CD4-positive, alpha-beta T cell treated with Interleukin-15 for 4 hours (primary cell): ENCODE results near the gene PATL2.
"Not testable (repeated sequence)": the region's sequence is repeated elsewhere in the genome, so short reads cannot be mapped to it uniquely, and the experiment has no call there.

Source experiments
- DNase-seq: peaks from one replicate; pipeline ENCODE4 v3.0.0-alpha.2; 2020; ENCODE audit warnings: low spot score

The PATL2 gene

DNA sequence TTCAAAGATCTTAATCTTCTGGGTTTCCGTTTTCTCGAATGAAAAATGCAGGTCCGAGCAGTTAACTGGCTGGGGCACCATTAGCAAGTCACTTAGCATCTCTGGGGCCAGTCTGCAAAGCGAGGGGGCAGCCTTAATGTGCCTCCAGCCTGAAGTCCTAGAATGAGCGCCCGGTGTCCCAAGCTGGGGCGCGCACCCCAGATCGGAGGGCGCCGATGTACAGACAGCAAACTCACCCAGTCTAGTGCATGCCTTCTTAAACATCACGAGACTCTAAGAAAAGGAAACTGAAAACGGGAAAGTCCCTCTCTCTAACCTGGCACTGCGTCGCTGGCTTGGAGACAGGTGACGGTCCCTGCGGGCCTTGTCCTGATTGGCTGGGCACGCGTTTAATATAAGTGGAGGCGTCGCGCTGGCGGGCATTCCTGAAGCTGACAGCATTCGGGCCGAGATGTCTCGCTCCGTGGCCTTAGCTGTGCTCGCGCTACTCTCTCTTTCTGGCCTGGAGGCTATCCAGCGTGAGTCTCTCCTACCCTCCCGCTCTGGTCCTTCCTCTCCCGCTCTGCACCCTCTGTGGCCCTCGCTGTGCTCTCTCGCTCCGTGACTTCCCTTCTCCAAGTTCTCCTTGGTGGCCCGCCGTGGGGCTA lies at the start of gene PATL2, which contains the start of gene B2M:
Gene PATL2 (minus strand): TSS at position 228 of the 647 bp plus-strand sequence. CDS start 34,833 bp downstream, outside the sequence.
Gene B2M (plus strand): TSS at position 422 of the 647 bp plus-strand sequence. CDS start 30 bp downstream, at position 452.
- peak; percentile 98 for DNase-seq

DNA sequence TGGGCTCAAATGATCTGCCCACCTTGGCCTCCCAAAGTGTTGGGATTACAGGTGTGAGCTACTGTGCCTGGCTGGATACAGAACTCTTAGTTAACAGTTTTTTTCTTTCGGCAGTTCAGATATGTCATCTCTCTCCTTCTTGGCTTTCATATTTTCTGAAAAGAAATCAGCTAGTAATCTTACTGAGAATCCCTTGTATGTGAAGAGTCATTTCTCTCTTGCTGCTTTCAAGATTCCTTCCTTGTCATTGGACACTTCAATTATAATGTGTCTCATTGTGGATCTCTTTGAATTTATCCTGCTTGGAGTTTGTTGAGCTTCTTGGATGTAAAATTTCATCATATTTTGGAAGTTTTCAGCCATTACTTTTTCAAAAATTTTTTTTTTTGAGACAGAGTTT lies 42.2 kb upstream of the PATL2 start:
- DNase-seq: no peak

DNA sequence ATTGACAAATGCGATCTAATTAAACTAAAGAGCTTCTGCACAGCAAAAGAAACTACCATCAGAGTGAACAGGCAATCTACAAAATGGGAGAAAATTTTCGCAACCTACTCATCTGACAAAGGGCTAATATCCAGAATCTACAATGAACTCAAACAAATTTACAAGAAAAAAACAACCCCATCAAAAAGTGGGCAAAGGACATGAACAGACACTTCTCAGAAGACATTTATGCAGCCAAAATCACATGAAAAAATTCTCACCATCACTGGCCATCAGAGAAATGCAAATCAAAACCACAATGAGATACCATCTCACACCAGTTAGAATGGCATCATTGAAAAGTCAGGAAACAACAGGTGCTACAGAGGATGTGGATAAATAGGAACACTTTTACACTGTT lies 32.3 kb upstream of the PATL2 start:
- not testable (repeated sequence) for DNase-seq

DNA sequence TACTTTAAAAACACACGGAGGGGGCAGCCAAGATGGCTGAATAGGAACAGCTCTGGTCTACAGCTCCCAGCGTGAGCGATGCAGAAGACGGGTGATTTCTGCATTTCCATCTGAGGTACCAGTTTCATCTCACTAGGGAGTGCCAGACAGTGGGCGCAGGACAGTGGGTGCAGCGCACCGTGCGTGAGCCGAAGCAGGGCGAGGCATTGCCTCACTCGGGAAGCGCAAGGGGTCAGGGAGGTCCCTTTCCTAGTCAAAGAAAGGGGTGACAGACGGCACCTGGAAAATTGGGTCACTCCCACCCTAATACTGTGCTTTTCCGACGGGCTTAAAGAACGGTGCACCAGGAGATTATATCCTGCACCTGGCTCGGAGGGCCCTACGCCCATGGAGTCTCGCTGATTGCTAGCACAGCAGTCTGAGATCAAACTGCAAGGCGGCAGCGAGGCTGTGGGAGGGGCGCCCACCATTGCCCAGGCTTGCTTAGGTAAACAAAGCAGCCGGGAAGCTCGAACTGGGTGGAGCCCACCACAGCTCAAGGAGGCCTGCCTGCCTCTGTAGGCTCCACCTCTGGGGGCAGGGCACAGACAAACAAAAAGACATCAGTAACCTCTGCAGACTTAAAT lies 28.2 kb upstream of the PATL2 start:
- DNase-seq: not testable (repeated sequence)

DNA sequence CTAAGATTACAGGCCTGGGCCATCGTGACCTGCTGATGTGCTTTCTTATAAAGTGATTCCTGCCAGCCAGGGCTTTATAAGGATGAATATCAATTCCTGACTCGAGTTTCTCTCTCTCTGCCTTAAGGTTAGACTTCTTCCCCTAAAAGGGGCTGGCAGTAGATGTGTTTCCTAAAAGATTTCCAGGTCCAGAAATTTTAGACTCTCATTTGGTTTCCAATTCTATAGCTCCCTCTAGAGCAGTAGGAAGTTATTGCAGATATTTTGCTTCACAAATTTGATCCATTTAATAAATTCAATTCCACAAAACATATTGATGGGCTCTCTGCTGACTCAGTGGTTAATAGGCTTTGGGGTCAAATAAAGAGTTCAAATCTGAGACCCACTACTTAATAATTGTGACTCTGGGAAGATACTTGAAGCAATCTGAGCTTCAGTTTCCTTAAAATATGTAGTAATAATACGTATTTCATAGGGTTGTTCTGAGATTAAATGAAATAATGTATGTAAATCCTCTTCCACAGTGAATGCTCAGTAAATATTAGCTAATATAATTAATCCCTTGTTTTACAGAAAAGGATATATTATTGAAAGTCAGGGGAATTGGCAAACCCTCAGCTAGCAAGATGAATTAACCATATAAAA lies 27.3 kb upstream of the PATL2 start:
- peak; percentile 65 for DNase-seq

DNA sequence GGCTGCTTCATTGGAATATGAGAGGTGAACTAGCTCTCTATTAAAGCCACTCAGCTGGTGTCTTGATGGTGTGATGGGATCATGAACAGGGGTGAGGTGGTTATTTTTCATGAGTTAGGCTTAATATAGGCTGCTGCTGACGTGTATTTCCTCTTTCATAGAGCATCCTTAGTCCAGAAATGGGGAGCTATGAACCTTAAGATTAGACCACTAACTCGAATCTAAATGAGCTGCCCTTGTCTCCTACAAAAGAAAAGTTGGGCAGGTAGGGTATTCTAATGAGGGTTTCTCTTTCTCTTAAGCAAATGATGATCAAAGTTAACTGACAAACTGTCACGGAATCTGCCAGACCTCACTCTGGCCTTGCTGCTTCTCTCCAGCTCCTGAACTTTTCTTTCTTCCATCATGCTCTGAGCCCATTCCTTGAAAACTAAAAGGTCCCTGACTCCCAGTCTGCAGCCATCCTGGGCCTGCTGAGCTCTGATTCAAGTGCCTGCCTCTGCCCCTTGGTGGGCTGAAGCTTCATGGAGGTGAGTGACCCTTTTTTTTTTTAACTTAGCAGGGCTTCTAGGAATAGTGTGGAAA lies 25.1 kb upstream of the PATL2 start, which contains the start of gene TRIM69:
Gene TRIM69 (plus strand): TSS at position 348 of the 585 bp plus-strand sequence. CDS start 177 bp downstream, at position 525.
- no peak for DNase-seq

DNA sequence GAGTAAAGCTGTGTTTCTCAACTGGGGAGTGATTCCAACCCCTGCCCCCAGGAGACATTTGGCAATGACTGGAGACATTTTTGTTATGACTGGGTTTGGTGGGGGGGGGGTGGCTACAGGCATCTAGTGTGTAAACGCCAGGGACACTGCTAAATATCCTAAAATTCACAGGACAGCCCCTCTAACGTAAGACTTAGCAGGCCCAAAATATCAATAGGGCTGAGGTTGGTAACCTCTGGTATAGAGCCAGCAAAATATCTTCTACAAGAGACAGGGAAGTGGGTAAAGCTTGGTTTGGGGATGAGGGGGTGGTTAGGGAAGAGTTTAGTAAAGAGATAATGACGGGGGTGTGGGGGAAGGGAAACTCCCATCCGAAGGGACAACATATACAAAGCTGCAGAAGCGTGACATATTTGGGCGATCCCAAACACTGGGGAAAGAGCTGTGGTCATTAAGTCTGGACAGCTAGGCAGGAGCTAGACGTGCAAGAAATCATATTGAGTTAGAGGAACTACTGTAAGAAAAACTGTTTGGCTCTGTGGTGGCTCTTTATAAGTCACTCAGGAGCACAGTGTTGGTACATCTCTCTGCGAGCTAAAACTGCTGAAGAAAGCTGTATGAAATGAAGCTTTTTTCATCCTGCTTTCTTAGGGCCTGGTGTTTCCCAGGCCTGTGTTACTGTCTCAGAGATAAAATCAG lies 24.5 kb upstream of the PATL2 start:
- no peak for DNase-seq

DNA sequence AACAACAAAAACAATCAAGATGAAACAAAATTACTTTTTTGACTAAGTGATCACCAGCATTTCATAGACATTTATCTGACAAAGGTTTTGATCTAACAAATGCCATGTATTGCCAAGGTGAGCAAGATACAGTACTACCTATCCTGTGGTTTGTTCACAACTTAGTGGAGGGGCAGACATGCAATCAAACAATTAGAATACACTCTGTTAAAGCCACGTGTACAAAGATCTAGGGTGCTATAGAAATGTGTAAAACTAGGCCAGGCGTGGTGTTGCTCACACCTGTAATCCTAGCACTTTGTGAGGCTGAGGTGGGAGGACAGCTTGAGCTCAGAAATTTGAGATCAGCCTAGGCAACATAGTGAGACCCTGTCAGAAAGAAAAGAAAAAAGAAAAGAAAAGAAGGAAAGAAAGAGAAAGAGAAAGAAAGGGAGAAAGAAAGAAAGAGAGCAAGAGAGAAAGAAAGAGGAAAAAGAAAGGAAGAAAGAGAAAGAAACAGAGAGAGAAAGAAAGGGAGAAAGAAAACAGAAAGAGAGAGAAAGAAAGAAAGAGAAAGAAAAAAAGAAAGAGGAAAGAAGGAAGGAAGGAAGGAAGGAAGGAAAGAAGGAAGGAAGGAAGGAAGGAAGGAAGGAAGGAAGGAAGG lies 23.8 kb upstream of the PATL2 start:
- DNase-seq: no peak

DNA sequence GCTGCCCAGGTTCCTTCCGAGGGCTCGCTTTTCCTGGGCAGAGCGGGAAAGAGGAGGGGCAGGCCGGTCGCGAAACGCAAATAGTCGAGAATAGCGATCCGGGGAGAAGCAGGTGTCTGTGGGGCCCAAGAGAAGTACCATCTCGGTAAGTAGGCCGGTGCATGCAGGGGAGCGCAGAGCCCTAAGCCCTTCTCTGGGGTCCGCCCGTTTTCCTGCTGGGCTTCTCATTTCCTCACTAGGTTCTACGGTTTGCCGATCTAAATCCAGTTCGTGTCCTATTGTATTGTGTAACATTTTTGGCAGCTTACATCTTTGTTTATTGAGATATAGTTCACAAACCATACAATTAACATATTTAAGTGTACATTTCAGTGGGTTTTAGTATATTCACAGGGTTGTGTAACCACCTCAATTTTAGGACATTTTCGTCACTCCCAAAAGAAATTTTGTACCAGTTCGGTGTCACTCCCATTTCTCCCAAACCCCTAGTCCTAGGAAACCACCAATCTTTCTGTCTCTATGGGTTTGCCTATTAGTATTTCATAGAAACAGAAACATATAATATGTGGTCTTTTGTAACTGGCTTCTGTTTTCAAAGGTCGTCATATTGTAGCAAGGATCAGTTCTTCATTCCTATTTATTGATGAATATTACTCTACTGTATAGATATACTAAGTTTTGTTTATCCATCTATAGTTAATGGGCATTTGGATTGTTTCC lies 18.4 kb upstream of the PATL2 start:
- DNase-seq: peak; percentile 48

DNA sequence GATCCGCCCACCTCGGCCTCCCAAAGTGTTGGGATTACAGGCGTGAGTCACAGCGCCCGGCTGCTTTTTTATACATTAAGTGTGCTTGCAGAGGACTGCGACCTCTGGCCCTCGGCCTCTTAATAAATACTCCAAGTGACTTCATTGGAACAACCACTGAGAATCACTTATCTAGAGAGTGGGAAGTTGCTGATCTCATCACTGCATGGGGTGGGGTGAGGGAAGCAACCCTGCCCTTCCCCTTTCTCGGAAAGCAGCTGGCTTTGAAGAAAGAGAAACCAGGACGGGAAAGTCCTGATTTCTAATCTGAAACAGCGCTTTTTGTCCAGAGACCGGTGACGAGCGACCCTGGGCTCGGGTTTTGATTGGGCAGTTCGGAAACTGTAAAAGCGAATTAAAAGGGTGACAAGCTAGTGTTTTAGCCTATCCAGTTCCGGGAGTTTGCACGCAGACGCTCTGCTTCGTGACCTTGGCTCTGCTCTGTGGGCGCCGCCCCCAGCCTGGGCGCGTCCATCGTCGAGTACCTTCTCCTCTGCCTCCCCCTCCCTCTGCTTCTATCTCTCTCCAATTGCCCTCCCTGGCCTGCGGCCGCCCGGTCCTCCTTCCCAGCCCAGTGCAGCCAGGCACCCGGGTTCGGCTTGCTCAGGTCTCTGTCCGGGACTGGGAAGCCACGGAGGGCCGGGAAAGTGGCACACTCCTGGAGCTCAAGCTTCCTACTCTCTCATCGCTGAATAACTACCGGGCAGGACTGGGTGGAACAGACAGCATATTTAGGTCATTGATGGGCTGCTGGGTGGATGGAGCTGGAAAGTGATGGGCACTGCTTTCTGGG lies 17.7 kb upstream of the PATL2 start:
- DNase-seq: peak; percentile 99

DNA sequence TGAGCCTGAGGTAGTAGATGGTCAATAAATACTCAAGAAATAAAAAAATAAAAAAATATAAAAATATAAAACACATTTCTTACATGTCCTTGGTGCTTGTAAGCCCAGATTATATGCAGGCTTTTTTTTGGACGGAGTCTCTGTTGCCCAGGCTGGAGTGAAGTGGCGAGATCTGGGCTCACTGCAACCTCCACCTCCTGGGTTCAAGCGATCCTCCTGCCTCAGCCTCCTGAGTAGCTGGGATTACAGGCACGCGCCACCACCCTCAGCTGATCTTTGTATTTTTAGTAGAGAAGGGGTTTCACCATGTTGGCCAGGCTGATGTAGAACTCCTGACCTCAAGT lies 17.1 kb upstream of the PATL2 start:
- not testable (repeated sequence) for DNase-seq

DNA sequence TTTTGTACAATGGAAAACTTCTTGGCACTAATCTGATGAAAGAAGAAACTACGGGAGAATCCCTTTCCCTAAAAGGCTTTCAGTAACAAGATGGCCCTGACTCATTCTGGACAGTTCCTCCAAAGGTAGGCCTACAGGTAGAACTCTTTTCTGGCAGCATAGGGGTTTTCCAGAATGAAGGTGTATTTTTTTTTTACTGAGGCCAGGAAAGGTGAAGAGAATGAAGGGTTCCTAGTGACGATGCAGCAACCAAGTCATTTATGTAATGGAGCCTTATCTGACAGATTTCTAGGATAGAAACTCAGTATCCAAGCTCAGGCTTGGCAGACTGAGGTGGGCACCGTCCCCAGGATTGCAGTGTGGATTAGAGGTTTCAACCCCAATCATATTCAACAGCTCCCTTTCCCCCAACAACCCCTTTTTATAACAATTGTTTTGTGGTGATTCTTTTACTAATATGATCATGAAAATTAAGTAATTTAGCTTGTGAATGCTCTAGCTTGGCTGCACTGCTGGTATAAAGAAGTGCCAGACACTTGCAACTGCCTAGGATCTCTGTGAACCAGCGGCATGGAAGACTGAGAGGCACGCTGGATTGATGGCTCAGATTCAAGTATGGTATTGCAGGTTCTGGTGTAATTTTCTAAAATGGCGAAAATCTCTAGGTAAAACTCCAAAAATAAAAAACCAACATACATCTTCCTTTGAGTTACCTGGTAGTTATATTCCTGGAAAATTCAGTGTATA lies 16.5 kb upstream of the PATL2 start:
- DNase-seq: peak; percentile 43

DNA sequence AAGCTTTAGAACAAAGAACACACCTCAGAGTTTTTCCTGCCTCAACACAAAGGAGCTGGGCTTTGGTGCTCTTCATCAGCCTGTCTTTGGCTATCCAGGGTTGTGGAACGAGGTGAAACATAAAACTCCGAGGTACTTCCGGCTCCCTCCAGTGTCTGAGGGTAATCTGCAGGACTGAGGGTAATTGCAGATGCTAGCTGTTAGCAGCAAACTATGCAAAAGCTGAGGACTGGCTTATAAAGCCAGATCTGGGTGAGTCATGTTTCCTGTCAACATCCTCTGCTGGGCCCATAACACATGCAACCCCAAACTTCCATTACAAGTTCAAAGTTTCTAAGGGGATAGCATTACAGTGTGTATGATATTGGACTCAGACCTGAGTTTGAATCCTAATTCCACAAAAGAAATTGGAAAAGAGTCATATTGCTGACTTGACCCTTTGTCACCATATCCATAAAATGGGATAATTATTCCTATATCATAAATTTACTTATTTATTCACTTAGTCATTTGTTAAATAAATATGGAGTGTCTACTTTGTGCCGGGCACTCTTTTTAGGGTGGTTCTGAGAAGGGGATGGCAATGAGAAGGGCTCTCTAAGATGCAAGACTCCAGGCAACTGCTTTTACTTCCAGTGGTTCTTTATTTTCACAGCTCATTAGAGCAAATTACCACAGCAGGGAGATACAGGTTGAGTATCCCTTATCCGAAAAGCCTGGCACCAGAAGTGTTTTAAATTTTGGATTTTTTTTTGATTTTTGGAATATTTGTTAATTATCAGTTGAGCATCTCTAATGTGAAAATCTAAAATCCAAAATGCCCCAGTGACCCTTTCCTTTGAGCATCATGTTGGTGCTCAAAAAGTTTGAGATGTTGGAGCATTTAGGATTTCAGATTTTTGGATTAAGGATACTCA lies 15.7 kb upstream of the PATL2 start:
- DNase-seq: peak; percentile 91

DNA sequence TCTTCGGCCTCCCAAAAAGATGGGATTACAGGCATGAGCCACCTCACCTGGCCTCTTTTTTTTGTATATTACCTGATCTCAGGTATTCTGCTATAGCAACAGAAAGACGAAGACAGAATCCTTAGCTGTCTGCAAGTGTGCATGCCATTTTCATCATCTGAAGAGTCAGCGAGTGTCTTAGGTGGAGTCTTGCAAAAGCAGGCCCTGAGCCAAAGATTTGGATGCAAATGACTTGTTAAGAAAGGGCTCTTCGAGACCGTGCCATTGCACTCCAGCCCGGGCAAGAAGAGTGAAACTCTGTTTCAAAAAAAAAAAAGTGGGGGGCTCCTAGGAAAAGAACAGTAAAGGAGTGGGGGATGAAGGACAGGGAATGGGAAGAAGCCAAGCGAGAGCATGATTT lies 15.0 kb upstream of the PATL2 start:
- DNase-seq: no peak

DNA sequence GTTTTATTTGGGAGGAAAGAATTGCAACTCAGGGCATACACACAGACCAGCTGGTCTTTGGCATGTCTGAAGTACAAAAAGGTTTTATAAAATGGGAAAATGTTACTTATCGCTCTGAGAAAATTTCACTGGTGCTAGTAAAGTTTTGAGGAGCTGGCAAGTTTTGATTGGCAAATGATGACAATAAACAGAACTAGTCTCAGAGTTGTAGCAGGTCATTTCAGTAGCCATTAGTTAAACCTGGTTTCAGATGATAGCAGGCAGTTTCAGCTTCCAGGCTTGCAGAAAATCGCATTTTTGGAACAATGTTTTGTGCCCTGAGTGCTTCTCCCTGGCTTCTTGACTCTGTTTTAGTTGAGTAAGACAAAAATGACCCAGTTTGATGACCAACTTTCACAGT lies 10.9 kb upstream of the PATL2 start:
- DNase-seq: no peak

DNA sequence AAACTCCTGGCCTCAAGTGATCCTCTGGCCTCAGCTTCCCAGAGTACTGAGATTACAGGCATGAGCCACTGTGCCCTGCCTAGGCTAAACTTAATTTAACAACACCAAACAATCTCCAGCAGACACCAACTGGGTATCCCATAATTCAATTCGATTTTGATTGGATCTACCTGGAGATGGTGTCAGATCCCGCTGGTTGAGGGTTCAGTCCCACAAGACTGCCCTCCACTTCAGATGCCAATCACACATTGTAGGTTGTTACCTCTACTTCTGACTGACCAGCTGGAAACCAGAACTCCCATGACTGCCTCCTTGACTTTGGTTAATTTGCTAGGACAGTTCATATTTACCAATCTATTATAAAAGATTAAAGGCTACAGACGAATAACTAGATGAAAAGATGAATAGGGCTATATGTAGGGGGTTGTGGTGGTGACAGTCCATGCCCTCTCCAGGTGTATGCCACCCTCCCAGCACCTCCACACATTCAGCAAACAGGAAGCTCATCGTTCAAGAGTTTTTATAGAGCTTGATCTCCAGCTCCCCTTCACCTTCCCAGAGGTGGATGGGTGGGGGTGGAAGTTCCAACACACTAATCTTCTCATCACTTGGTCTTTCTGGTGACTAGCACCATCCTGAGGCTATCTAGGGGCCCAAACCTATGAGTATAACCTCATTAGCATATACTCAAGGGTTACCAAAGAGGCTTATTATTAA lies 9.5 kb upstream of the PATL2 start:
- DNase-seq: no peak

DNA sequence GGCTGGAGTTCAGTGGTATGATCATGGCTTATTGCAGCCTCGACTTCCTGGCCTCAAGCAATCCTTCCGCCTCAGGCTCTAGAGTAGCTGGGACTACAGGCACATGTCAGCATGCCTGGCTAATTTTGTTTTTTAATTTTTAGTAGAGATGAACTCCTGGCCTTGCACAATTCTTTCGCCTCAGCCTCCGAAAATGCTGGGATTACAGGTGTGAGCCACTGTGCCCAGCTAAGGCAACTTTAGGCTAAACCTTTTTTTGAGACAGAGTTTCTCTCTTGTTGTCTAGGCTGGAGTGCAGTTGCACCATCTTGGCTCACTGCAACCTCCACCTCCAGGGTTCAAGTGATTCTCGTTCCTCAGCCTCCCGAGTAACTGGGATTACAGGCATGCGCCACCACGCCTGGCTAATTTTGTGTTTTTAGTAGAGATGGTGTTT lies 8.9 kb upstream of the PATL2 start:
- not testable (repeated sequence) for DNase-seq
